ENCODE results near the gene ALDH2. TPM values are rescaled to one million over a fixed set of nuclear protein-coding genes. Genes with fewer than 3 reads are reported as not detected.
"Not testable (repeated sequence)": the region's sequence is repeated elsewhere in the genome, so short reads cannot be mapped to it uniquely, and the experiment has no call there.

ALDH2 gene
- polyA plus RNA-seq, 1 donor (not counting 4 experiments of a cell fraction or from before 2014, with no cell fraction given), result 33.8 TPM

DNA sequence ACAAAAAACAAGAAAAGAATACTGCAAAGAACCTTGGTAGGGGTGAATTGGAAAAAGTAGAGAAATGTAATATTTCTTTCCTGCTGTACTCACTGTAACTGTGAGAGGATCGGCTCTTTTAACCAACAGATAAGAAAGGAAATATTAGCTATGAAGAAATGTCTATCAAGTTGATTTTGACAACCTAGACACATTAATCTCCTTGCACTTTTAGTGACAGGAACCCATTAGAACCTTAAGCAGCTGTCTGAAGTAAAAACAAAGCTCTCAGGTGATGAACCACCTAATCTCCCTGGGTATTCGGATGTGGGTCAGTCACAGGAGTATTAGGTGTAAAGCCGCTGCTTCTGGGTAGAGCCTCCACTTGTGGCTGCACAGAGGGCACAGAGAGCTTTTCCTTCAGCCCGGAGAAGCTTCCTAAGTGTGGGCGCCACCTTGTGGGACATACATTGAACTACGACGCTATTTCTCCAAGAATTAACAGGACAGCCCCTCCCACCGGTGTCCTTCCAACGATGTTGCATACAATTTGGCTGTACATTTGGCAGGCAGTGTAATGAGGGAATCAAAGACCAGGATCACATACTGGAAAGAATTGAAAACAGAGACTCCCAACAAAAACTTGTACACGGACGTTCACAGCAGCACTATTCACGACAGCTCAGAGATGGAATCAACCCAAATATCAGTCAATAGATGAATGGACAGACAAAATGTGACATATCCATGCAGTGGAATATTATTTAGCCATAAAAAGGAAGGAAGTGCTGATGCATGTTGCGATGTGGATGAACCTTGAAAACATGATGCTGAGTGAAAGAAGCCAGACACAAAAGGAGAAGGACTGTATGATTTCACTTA is 46.4 kb downstream of the ALDH2 start:
- Histone ChIP-seq H3K27me3 (ENCODE audit: control insufficient read depth, extremely low read depth, insufficient read depth, low read length) (no peaks in the 10 kb centered on the region), H3K9me3 (ENCODE audit: control insufficient read depth, low read depth, low read length) (no peaks in the 10 kb centered on the region), H3K9me1 (ENCODE audit: control insufficient read depth, extremely low read depth, insufficient read depth, low read length) (no peaks in the 10 kb centered on the region), H3K4me2 (ENCODE audit: control insufficient read depth, extremely low read depth, insufficient read depth, low read depth, low read length) (no peak overlapping the region), H4K20me1 (ENCODE audit: control insufficient read depth, extremely low read depth, insufficient read depth, low read length) (no peaks in the 10 kb centered on the region), H3K79me2 (ENCODE audit: control insufficient read depth, insufficient read depth, low read length) (no peaks in the 10 kb centered on the region), H3K9ac (ENCODE audit: control insufficient read depth, extremely low read depth, insufficient read depth, low read length) (no peak overlapping the region), H3K4me3 (ENCODE audit: control insufficient read depth in 2 of 3, extremely low read depth in 1 of 3, insufficient read depth in 2 of 3, low read depth in 1 of 3, low read length in 3 of 3) (no peak overlapping the region), H2AFZ (ENCODE audit: control insufficient read depth, low read length) (no peak overlapping the region), H3K27ac (ENCODE audit: control insufficient read depth, insufficient read depth, low read length) (no peak overlapping the region), H3K4me1 (ENCODE audit: control insufficient read depth, extremely low read depth, insufficient read depth, low read length) (no peaks in the 10 kb centered on the region), H3K36me3 (ENCODE audit: control insufficient read depth in 2 of 2, extremely low read depth in 1 of 2, insufficient read depth in 2 of 2, low read length in 2 of 2) (peaks cover 0 to 2% of the 10 kb centered on the region in 2 experiments)
- peak; percentile 48 for DNase-seq (ENCODE audit: low read depth, low spot score)
- TF ChIP-seq EZH2 (IDR thresholded peaks at IDR 0.05; ENCODE audit: low read length), result no peak
- TF ChIP-seq, protein P1, sequence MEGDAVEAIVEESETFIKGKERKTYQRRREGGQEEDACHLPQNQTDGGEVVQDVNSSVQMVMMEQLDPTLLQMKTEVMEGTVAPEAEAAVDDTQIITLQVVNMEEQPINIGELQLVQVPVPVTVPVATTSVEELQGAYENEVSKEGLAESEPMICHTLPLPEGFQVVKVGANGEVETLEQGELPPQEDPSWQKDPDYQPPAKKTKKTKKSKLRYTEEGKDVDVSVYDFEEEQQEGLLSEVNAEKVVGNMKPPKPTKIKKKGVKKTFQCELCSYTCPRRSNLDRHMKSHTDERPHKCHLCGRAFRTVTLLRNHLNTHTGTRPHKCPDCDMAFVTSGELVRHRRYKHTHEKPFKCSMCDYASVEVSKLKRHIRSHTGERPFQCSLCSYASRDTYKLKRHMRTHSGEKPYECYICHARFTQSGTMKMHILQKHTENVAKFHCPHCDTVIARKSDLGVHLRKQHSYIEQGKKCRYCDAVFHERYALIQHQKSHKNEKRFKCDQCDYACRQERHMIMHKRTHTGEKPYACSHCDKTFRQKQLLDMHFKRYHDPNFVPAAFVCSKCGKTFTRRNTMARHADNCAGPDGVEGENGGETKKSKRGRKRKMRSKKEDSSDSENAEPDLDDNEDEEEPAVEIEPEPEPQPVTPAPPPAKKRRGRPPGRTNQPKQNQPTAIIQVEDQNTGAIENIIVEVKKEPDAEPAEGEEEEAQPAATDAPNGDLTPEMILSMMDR (optimal IDR thresholded peaks at IDR 0.05 in 1 of 3, IDR thresholded peaks at IDR 0.05 in 1 of 3, conservative IDR thresholded peaks at IDR 0.05 in 1 of 3; ENCODE audit: extremely low read depth in 1 of 3, insufficient read depth in 2 of 3, low read length in 3 of 3), result peak; percentile 79 to 89 (median 82)
- dilution Hi-C loops (cut with MboI; ENCODE audit: extremely low pct_ligation_motif_present, low sequenced_read_pairs), result no loop called here
- no peak for FAIRE-seq

DNA sequence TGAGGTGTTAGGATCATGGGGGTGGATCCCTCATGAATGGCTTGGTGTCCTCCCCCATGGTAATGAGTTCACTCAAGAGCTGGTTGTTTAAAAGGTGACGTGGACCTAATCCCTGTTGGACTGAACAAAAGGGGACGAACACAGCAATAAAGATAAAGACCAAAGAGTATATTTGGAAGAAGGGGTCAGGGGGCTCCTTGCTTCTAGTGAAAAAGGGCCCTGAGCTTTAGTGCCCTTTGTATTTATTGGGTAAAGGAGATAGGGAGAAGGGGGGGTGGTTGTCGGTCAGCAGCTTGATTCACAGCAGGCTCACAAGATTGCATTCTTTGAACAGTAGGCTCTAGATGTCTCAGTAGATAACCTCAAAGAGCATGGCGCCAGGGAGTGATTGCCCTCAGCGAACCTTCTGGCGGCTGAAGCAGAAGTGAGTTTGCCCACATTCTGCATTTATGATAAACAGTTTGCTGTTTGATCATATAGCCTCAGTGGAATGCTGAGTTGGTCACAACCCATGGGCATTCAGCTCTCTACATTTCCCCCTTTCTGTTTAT is 49.4 kb downstream of the ALDH2 start:
- Histone ChIP-seq H3K9me1 (ENCODE audit: control insufficient read depth, extremely low read depth, insufficient read depth, low read length) (no peaks in the 10 kb centered on the region), H3K79me2 (ENCODE audit: control insufficient read depth, insufficient read depth, low read length) (no peaks in the 10 kb centered on the region), H3K27ac (ENCODE audit: control insufficient read depth, insufficient read depth, low read length) (no peak overlapping the region), H3K4me3 (ENCODE audit: control insufficient read depth in 2 of 3, extremely low read depth in 1 of 3, insufficient read depth in 2 of 3, low read depth in 1 of 3, low read length in 3 of 3) (no peak overlapping the region), H3K4me1 (ENCODE audit: control insufficient read depth, extremely low read depth, insufficient read depth, low read length) (peaks cover 9% of the 10 kb centered on the region), H3K9ac (ENCODE audit: control insufficient read depth, extremely low read depth, insufficient read depth, low read length) (no peak overlapping the region), H3K9me3 (ENCODE audit: control insufficient read depth, low read depth, low read length) (no peaks in the 10 kb centered on the region), H2AFZ (ENCODE audit: control insufficient read depth, low read length) (no peak overlapping the region), H3K4me2 (ENCODE audit: control insufficient read depth, extremely low read depth, insufficient read depth, low read depth, low read length) (no peak overlapping the region), H3K36me3 (ENCODE audit: control insufficient read depth in 2 of 2, extremely low read depth in 1 of 2, insufficient read depth in 2 of 2, low read length in 2 of 2) (no peaks in the 10 kb centered on the region), H3K27me3 (ENCODE audit: control insufficient read depth, extremely low read depth, insufficient read depth, low read length) (no peaks in the 10 kb centered on the region), H4K20me1 (ENCODE audit: control insufficient read depth, extremely low read depth, insufficient read depth, low read length) (no peaks in the 10 kb centered on the region)
- dilution Hi-C loops (cut with MboI; ENCODE audit: extremely low pct_ligation_motif_present, low sequenced_read_pairs), result no loop called here
- FAIRE-seq, result no peak
- no peak for DNase-seq (ENCODE audit: low read depth, low spot score)
- TF ChIP-seq, protein P1 (optimal IDR thresholded peaks at IDR 0.05 in 1 of 3, IDR thresholded peaks at IDR 0.05 in 1 of 3, conservative IDR thresholded peaks at IDR 0.05 in 1 of 3; ENCODE audit: extremely low read depth in 1 of 3, insufficient read depth in 2 of 3, low read length in 3 of 3), result no peak
- TF ChIP-seq EZH2 (IDR thresholded peaks at IDR 0.05; ENCODE audit: low read length), result no peak

DNA sequence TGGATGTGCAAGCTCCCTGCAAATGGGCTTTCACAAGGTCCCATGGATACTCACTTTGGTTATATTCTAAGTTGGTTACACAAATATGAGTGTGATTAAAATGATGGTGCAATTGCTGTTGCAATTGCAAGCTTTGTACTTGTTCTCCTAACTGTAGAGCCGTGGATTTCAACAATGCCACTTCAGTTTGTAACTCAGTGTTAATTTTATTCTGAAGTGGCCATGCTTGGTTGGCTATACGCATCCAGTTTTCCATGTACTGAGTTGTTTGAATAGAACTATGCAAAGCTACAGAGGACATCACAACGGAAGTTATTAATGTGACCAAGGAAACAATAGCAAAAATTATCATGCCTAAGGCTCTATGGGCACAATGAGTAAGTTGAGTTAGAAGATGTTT is 50.2 kb downstream of the ALDH2 start:
- H3K27me3 ChIP-seq (ENCODE audit: control insufficient read depth, extremely low read depth, insufficient read depth, low read length); H3K4me1 ChIP-seq (ENCODE audit: control insufficient read depth, extremely low read depth, insufficient read depth, low read length); H3K9ac ChIP-seq (ENCODE audit: control insufficient read depth, extremely low read depth, insufficient read depth, low read length); H3K9me1 ChIP-seq (ENCODE audit: control insufficient read depth, extremely low read depth, insufficient read depth, low read length); H3K79me2 ChIP-seq (ENCODE audit: control insufficient read depth, insufficient read depth, low read length); H3K4me3 ChIP-seq (ENCODE audit: control insufficient read depth in 2 of 3, extremely low read depth in 1 of 3, insufficient read depth in 2 of 3, low read depth in 1 of 3, low read length in 3 of 3); H2AFZ ChIP-seq (ENCODE audit: control insufficient read depth, low read length); DNase-seq (ENCODE audit: low read depth, low spot score); H3K27ac ChIP-seq (ENCODE audit: control insufficient read depth, insufficient read depth, low read length); H4K20me1 ChIP-seq (ENCODE audit: control insufficient read depth, extremely low read depth, insufficient read depth, low read length); dilution Hi-C loops (cut with MboI; ENCODE audit: extremely low pct_ligation_motif_present, low sequenced_read_pairs); H3K4me2 ChIP-seq (ENCODE audit: control insufficient read depth, extremely low read depth, insufficient read depth, low read depth, low read length); FAIRE-seq; H3K36me3 ChIP-seq (ENCODE audit: control insufficient read depth in 2 of 2, extremely low read depth in 1 of 2, insufficient read depth in 2 of 2, low read length in 2 of 2); H3K9me3 ChIP-seq (ENCODE audit: control insufficient read depth, low read depth, low read length): not testable (repeated sequence)

All from keratinocyte (primary cell).